GM20000 (cell line): Measurements from ENCODE around the gene SLC5A2.

Experiments
- DNase-seq: peaks from one replicate; pipeline ENCODE4 v3.0.0; 2012; ENCODE audit warnings: low spot score
- TF ChIP-seq, protein P1 (sequence below): IDR thresholded peaks from 2 replicates; pipeline ENCODE4 v1.5.1; 2012; ENCODE audit warnings: mild to moderate bottlenecking, control low read depth; ENCODE audit errors: extremely low read depth, missing control alignments

SLC5A2 gene

DNA sequence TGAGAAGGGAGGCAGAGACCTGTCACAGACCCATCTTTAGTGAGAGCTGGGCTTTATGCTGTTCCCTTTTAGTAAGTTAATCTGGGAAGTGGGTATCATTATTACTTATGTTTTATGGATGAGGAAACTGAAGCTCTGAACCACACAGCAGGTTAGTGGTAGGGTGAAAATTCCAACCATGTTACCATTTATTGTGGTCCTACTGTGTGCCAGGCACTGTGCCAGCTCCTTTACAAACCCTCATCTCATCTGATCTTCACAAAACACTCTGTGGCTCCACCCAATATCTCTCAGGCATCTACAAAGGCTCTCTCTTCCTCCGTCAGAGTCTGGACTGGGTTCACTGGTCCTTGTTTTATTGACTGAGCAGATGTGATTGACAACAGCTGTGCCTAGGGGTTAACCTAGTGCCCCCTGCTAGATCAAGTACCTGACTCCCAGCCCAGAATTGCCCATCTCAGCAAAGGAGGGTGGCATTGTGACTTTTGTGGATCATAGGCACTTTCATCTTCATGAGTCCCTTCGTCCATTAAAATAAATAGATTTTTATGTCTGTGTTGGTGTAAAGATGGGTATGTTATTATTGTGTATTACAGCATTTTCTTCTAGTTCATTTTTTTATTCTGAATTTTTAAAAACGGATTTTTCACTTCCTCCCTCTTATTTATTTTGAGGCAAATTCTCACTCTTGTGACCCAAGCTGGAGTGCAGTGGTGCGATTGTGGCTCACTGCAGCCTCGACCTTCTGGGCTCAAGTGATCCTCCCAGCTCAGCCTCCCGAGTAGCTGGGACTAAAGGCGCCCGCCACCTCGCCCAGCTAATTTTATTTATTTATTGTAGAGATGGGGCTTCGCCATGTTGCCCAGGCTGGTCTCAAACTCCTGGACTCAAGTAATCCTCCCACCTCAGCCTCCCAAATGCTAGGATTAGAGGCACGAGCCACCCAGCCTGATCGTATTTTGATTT lies 7.9 kb upstream of the SLC5A2 start:
- no peak for DNase-seq
- TF ChIP-seq, protein P1, sequence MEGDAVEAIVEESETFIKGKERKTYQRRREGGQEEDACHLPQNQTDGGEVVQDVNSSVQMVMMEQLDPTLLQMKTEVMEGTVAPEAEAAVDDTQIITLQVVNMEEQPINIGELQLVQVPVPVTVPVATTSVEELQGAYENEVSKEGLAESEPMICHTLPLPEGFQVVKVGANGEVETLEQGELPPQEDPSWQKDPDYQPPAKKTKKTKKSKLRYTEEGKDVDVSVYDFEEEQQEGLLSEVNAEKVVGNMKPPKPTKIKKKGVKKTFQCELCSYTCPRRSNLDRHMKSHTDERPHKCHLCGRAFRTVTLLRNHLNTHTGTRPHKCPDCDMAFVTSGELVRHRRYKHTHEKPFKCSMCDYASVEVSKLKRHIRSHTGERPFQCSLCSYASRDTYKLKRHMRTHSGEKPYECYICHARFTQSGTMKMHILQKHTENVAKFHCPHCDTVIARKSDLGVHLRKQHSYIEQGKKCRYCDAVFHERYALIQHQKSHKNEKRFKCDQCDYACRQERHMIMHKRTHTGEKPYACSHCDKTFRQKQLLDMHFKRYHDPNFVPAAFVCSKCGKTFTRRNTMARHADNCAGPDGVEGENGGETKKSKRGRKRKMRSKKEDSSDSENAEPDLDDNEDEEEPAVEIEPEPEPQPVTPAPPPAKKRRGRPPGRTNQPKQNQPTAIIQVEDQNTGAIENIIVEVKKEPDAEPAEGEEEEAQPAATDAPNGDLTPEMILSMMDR: no peak

DNA sequence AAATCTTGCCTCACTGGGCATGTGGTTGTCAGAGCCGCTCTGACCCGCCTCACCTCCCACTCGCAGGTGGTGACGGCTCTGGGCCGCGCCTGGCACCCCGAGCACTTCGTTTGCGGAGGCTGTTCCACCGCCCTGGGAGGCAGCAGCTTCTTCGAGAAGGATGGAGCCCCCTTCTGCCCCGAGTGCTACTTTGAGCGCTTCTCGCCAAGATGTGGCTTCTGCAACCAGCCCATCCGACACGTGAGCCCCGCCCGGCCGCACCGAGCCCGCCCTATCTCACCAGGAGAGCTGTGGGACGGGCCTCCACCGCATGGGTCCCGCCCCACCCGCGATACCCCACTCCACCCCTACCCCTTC lies 7.0 kb upstream of the SLC5A2 start:
- no peak for DNase-seq
- TF ChIP-seq, protein P1: no peak

DNA sequence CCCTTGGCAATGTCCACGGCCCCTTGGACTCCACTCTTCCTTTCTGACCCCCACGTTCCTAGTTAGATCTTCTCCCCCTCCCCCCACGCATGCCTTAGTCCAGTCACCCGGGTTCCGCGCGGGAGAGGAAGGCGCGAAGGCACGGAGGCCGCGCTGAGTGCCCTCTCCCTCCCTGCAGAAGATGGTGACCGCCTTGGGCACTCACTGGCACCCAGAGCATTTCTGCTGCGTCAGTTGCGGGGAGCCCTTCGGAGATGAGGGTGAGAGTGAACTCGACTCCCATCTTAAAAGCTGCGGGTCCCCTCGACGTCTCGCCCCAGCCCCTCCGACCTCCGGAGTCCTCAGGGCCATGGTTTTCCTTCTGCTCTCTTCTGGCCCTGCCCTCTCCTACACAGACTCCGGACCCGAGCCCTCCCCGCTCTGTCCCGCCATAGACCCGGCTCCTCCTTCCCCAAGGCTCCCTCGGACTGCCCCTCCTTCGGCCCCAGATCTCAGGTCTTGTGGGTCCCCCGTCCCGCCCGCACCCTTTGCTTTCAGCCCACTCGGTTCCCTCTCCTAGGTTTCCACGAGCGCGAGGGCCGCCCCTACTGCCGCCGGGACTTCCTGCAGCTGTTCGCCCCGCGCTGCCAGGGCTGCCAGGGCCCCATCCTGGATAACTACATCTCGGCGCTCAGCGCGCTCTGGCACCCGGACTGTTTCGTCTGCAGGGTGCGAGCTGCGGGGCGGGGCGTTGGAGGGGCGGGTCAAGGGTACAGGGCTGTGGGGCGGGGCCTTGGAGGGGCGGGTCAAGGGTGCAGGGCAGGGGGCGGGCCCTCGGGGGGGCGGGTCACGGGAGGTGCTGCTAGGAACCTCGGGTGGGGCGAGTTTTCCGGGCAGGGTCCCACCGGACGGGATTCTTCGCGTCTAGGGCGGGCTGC lies 6.4 kb upstream of the SLC5A2 start:
- peak; percentile 95 for DNase-seq
- TF ChIP-seq, protein P1: no peak

DNA sequence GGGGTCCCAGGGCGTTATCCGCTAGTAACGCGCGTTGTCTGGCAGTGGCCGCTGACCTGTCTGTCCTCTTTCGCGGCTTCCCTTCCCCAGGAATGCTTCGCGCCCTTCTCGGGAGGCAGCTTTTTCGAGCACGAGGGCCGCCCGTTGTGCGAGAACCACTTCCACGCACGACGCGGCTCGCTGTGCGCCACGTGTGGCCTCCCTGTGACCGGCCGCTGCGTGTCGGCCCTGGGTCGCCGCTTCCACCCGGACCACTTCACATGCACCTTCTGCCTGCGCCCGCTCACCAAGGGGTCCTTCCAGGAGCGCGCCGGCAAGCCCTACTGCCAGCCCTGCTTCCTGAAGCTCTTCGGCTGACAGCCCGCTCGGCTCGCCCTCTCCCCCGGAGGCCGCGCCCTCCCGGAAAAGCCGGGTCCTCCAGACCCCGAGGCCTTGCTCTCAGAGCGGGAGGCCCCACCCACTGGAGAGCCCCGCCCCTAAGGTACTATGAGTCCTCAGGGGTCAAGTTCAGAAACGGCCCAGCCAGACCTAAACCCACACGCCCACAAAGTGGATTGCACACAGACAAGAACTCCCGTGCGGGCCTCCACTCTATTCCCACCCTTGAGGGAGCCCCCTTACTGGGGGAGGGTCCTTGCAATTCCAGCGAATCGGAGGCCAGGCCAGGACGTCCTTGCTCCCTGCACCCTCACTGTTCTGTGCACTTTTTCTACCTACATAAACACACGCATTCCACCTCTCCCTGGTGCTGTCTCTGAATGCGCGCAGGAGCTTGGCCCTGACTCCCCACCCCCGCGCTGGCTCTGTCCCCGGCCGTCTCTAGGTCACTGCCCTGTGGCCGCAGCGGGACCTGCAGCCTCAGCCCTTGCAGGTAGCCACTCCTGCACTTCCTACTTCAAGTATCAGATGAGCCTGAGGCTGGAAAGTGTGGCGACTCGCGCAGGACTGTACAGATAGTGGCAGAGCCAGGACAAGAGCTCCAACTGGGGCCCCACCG lies 5.4 kb upstream of the SLC5A2 start:
- TF ChIP-seq, protein P1: no peak
- peak; percentile 77 for DNase-seq

DNA sequence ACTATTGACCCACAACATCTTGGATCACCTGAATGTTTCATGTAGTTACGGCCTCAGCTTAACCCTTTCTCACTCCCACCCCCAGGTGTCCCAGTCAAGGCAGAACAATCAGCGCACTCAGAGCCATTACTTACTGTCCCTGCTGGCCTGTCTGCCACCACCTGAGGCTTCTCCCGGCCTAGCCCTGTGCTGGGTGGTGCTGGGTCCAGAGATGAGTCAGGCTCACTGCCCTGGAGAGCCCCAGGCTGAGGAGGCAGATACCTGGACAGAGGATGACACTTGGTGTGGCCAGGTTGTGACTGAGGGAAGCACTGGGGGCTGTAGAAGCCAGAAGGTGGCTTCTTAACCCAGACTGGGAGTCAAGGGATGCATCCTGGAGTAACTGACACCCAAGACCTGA lies 4.0 kb upstream of the SLC5A2 start:
- TF ChIP-seq, protein P1: no peak
- DNase-seq: no peak

DNA sequence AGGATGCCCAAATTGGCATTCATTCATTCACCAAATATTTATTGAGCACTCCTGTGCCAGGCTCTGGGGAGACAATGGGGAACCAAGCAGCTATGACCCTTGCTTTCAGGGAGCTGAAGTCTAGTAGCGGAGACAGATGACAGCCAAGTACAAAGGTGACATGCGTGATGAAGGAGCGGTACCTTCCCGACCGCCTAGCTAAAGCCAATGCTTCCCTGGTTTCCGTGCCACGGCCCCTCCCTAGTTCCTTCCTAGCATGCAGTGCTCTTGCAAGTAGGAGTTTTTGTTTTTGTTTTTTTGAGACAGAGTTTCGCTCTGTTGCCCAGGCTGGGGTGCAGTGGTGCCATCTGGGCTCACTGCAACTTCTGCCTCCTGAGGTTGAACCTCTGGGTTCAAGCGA lies 3.2 kb upstream of the SLC5A2 start:
- TF ChIP-seq, protein P1: no peak
- no peak for DNase-seq
